Karpas-422 (cell line): ENCODE measurements around the gene EBF4. TPM values are rescaled to one million over a fixed set of nuclear protein-coding genes. Genes with fewer than 3 reads are reported as not detected.

Experiments used
- DNase-seq: peaks from one replicate; pipeline ENCODE4 v3.0.0-alpha.2; 2015
- H2AFZ ChIP-seq: fragments of 200-600 bp; sonication (generic); 2 replicates; pipeline ENCODE4 v1.6.1; 2014; ENCODE audit warnings: antibody characterized with exemption, low read length, mixed read lengths
- H3K27ac ChIP-seq: fragments of 200-600 bp; sonication (generic); 2 replicates; pipeline ENCODE4 v1.5.1; 2014; ENCODE audit warnings: mild to moderate bottlenecking, low read length, moderate library complexity
- H3K27me3 ChIP-seq: fragments of 200-600 bp; sonication (generic); 2 replicates; pipeline ENCODE4 v1.6.1; 2014; ENCODE audit warnings: low read length, mixed read lengths
- H3K36me3 ChIP-seq: fragments of 200-600 bp; sonication (generic); 2 replicates; pipeline ENCODE4 v1.6.1; 2014; ENCODE audit warnings: low read length, mixed read lengths; ENCODE audit not compliant: insufficient read depth
- H3K4me1 ChIP-seq: fragments of 200-600 bp; sonication (generic); 2 replicates; pipeline ENCODE4 v1.6.1; 2014; ENCODE audit warnings: mild to moderate bottlenecking, low read length, mixed read lengths
- H3K4me2 ChIP-seq: fragments of 200-600 bp; sonication (generic); 2 replicates; pipeline ENCODE4 v1.6.1; 2014; ENCODE audit warnings: low read length, low read depth, mild to moderate bottlenecking; ENCODE audit not compliant: poor library complexity, severe bottlenecking
- H3K4me3 ChIP-seq: fragments of 200-600 bp; sonication (generic); 2 replicates; pipeline ENCODE4 v1.5.1; 2014; ENCODE audit warnings: mild to moderate bottlenecking, antibody characterized with exemption, low read length, mixed read lengths
- H3K79me2 ChIP-seq: fragments of 200-600 bp; sonication (generic); 2 replicates; pipeline ENCODE4 v1.6.1; 2014; ENCODE audit warnings: mild to moderate bottlenecking, low read length, mixed read lengths
- H3K9ac ChIP-seq: fragments of 200-600 bp; sonication (generic); 2 replicates; pipeline ENCODE4 v1.6.0; 2014; ENCODE audit warnings: low read length
- H3K9me2 ChIP-seq: fragments of 200-600 bp; sonication (generic), shearing (Covaris generic); replicated peaks from 2 replicates; pipeline ENCODE4 v1.6.0; 2014; ENCODE audit warnings: mild to moderate bottlenecking, low read length, moderate library complexity; ENCODE audit not compliant: insufficient read depth
- H3K9me3 ChIP-seq: fragments of 300-700, 200-600 bp; sonication (generic); 2 replicates; pipeline ENCODE4 v1.6.1; 2014; ENCODE audit warnings: low read length, mixed read lengths
- H4K20me1 ChIP-seq: fragments of 200-600 bp; sonication (generic); 2 replicates; pipeline ENCODE4 v1.6.1; 2014; ENCODE audit warnings: mild to moderate bottlenecking, antibody characterized with exemption, low read length, low read depth; ENCODE audit not compliant: insufficient read depth
- total RNA-seq: library from RNA; depleted of rRNA; stranded (reverse); fragments of >200 nt; shearing (Covaris generic); gene quantifications from 2 replicates; pipeline ENCODE4 v1.2.3, GENCODE V29; 2014; ENCODE audit warnings: low replicate concordance; rRNA removed

The EBF4 gene
- 6.5 and 12.8 TPM in 2 replicates for total RNA-seq

DNA sequence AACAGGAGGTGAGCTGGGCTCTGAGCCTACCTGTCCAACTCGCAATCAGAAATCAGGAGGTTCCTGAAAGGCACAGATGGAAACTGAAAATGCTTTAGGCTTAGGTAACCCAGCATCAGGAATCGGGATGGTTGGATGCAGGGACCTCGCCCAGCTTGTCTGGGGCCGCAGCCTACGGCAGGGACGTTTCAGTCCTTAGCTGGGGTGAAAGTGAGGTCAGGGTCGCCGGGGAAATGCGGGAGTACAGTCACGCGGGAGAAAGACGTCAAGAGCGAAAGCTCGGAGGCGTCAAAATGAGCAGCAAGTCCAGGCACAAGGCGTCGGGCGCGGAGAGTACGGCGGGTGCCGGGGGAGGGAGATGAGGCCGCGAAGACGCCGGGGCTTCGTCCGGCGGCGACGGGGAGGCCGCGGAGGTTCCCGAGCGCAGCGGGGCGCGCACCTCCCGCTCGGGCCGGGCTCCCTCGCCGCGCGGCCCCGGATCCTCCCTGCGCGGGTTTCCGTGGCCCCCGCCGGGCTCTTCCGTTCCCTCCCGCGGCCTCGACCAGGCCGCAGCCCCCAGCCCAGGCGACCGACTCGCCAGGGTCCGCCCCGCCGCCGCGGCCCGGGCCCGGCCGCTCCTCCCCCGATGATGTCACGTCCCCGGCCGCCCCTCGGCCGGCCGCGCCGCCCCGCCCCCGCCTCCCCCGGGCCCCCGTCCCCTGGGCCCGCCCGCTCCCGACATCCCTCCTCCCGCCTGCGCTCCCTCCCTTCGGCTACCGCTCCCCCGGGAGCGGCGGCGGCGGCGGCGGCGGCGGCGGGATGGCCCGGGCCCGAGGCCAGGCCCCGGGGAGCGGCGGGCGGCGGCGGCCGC is at the start of gene EBF4:
EBF4 (plus strand) TSS at position 745 of the 850 bp plus-strand sequence. CDS start 866 bp downstream, outside the sequence.
- H3K27me3 ChIP-seq, result no peaks in the 10 kb centered on the region
- H3K4me3 ChIP-seq, result peak within 1 kb of the TSS; percentile 15; the same call in 1 of the 2 replicates
- H3K79me2 ChIP-seq, result no peaks in the 10 kb centered on the region
- no peak within 1 kb of the TSS for H2AFZ ChIP-seq
- no peak within 1 kb of the TSS for H3K27ac ChIP-seq
- H3K36me3 ChIP-seq, result no peaks in the 10 kb centered on the region
- H3K9me2 ChIP-seq, result no peaks in the 10 kb centered on the region
- H3K4me2 ChIP-seq, result no peak within 1 kb of the TSS
- no peak for DNase-seq
- H3K9ac ChIP-seq, result no peak within 1 kb of the TSS
- no peaks in the 10 kb centered on the region for H3K9me3 ChIP-seq
- peaks cover 9% of the 10 kb centered on the region for H3K4me1 ChIP-seq
- H4K20me1 ChIP-seq, result no peaks in the 10 kb centered on the region

DNA sequence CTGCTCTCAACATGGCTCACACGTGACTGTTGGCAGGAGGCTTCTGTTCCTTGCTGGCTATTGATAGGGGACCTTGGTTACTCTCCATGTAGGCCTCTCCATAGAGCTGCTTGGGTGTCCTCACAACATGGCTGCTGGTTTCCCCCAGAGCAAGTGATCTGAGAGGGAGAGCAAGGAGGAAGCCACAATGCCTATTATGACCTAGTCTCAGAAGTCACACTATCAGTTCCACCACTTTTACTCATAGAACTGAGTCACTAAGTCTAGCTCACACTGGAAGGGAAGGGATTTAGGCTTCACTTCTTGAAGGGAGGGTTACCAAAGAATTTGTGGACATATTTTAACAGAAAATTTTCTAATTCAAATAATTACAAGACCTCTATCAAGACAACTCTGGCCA is 48.9 kb upstream of the EBF4 start:
- H3K27me3 ChIP-seq, result no peaks in the 10 kb centered on the region
- H3K4me3 ChIP-seq, result no peak overlapping the region
- H3K79me2 ChIP-seq, result no peaks in the 10 kb centered on the region
- no peaks in the 10 kb centered on the region for H3K9me3 ChIP-seq
- no peaks in the 10 kb centered on the region for H3K9me2 ChIP-seq
- H3K27ac ChIP-seq, result no peak overlapping the region
- no peaks in the 10 kb centered on the region for H3K36me3 ChIP-seq
- no peaks in the 10 kb centered on the region for H3K4me1 ChIP-seq
- no peak overlapping the region for H3K9ac ChIP-seq
- no peak overlapping the region for H3K4me2 ChIP-seq
- no peaks in the 10 kb centered on the region for H4K20me1 ChIP-seq
- no peak for DNase-seq
- H2AFZ ChIP-seq, result no peak overlapping the region

DNA sequence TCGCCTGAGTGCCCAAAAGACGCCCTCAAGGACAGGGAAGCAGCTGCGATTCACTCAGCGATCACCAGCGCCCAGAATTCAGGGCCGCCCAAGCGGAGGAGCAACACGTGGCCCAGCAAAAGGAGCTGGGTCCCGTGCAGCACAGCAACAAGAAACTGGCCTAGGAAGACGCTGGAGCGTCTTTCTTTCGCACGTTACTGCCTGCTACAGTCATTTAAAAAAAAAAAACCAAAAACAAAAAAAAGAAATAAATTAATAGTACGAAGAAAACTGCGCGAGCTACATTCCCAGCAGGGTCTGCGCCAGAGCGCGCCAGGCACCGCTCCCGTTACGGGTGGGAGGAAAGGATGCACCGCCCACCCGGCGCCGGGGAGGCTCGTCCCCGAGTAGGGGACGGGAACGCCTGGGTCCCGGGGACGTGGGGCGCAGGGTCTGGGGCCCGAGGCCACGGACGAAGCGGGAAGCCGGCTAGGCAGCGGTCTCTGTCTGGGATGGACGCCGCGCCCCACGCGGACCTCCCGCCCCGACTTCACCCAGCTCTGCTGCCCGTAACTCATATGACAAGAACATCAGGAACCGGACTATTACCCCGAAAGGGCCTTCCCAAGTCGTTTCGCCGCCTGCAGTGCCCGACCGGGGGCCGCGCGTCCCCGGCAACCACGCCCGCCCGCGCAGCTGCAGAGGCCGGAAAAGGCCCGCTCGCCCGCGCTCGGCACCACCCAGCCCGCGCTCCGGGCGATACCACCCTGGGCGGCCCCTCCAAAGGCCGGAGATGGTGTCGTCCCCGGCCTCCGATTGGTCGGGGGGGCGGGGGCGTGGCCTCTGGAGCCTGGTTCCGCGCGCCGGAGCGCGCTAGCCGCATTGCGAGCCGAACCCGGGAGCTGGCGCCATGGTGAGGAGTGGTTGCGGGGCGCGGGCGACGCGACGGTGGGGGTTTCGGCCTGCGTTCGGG is 40.5 kb upstream of the EBF4 start, which contains the start of gene NOP56:
NOP56 (plus strand) TSS at position 861 of the 952 bp plus-strand sequence; CDS start at position 890, 29 bp downstream.
- H3K79me2 ChIP-seq, result peaks cover 33% of the 10 kb centered on the region
- peak within 1 kb of the TSS; percentile 88 for H3K27ac ChIP-seq
- H2AFZ ChIP-seq, result no peak within 1 kb of the TSS; the same call in 1 of the 2 replicates
- H3K4me2 ChIP-seq, result peak within 1 kb of the TSS; percentile 97
- peaks cover 37% of the 10 kb centered on the region for H4K20me1 ChIP-seq
- H3K4me3 ChIP-seq, result peak within 1 kb of the TSS; percentile 95
- peak; percentile 97 for DNase-seq
- no peaks in the 10 kb centered on the region for H3K9me3 ChIP-seq
- peaks cover 40% of the 10 kb centered on the region for H3K36me3 ChIP-seq
- H3K4me1 ChIP-seq, result peaks cover 26% of the 10 kb centered on the region
- H3K27me3 ChIP-seq, result no peaks in the 10 kb centered on the region
- H3K9ac ChIP-seq, result peak within 1 kb of the TSS; percentile 99
- H3K9me2 ChIP-seq, result no peaks in the 10 kb centered on the region

DNA sequence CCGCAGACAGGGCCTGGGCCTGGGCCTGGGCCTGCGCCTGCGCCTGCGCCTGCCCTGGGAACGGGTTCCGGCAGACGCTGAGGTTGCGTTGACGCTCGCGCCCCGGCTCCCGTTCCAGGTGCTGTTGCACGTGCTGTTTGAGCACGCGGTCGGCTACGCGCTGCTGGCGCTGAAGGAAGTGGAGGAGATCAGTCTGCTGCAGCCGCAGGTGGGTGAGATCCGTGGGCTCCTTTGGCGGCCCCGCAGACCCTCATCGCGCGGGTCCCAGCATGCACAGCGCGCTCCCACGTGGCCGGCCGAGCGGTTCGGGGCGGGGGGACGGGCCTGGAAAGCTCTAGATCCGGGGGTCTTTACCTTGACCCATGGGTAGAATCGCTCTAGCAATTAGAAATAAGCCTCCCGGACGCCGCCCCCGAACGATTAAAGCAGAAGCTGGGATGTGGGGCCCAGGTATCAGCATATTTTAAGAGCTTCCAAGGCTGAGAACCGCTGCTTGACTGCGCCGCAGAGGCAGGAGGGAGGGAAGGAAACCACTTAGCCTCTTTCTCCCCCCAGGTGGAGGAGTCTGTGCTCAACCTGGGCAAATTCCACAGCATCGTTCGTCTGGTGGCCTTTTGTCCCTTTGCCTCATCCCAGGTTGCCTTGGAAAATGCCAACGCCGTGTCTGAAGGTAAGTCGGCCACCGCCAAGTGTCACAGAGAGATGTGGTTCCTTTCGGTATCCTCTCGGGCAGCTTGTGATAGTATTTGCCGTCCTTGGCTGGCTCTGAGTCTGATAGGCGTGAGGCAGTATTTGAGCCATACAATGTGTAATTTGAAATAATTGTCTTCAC is 39.6 kb upstream of the EBF4 start:
- H3K4me3 ChIP-seq, result peak overlapping the region; percentile 95
- peaks cover 42% of the 10 kb centered on the region for H4K20me1 ChIP-seq
- H3K36me3 ChIP-seq, result peaks cover 48% of the 10 kb centered on the region
- no peaks in the 10 kb centered on the region for H3K9me3 ChIP-seq
- no peaks in the 10 kb centered on the region for H3K9me2 ChIP-seq
- DNase-seq, result peak; percentile 77
- H3K79me2 ChIP-seq, result peaks cover 33% of the 10 kb centered on the region
- peak overlapping the region; percentile 97 for H3K4me2 ChIP-seq
- peaks cover 26% of the 10 kb centered on the region for H3K4me1 ChIP-seq
- H3K27ac ChIP-seq, result peak overlapping the region; percentile 88
- H2AFZ ChIP-seq, result no peak overlapping the region
- H3K9ac ChIP-seq, result peak overlapping the region; percentile 99
- no peaks in the 10 kb centered on the region for H3K27me3 ChIP-seq

- no peaks in the 10 kb centered on the region for H3K9me3 ChIP-seq
- no peaks in the 10 kb centered on the region for H3K9me2 ChIP-seq
- no peaks in the 10 kb centered on the region for H3K27me3 ChIP-seq
- H3K36me3 ChIP-seq, result peaks cover 52% of the 10 kb centered on the region
- H3K9ac ChIP-seq, result peak overlapping the region; percentile 99
- peaks cover 47% of the 10 kb centered on the region for H4K20me1 ChIP-seq
- no peak overlapping the region for H2AFZ ChIP-seq
- peak overlapping the region; percentile 95 for H3K4me3 ChIP-seq
- no peak for DNase-seq
- H3K79me2 ChIP-seq, result peaks cover 33% of the 10 kb centered on the region
- peaks cover 26% of the 10 kb centered on the region for H3K4me1 ChIP-seq
- peak overlapping the region; percentile 88 for H3K27ac ChIP-seq
- H3K4me2 ChIP-seq, result peak overlapping the region; percentile 97
These were observed 38.8 kb upstream of the EBF4 start for GRCh38 chr20:2653556-2654383.

GRCh38 chr20:2654384-2654822 is 38.2 kb upstream of the EBF4 start:
- Histone ChIP-seq H3K36me3 (peaks cover 52% of the 10 kb centered on the region), H3K9ac (peak overlapping the region; percentile 99), H3K27ac (peak overlapping the region; percentile 88), H2AFZ (no peak overlapping the region), H3K27me3 (no peaks in the 10 kb centered on the region), H4K20me1 (peaks cover 48% of the 10 kb centered on the region), H3K79me2 (peaks cover 33% of the 10 kb centered on the region), H3K4me3 (peak overlapping the region; percentile 95), H3K9me3 (no peaks in the 10 kb centered on the region), H3K4me1 (peaks cover 26% of the 10 kb centered on the region), H3K9me2 (no peaks in the 10 kb centered on the region), H3K4me2 (peak overlapping the region; percentile 97)
- no peak for DNase-seq

- Histone ChIP-seq H3K4me2 (peak overlapping the region; percentile 97), H3K9ac (no peak overlapping the region), H3K4me1 (peaks cover 26% of the 10 kb centered on the region), H3K79me2 (peaks cover 33% of the 10 kb centered on the region), H2AFZ (no peak overlapping the region), H3K9me3 (no peaks in the 10 kb centered on the region), H3K27me3 (no peaks in the 10 kb centered on the region), H3K4me3 (no peak overlapping the region), H3K36me3 (peaks cover 52% of the 10 kb centered on the region), H4K20me1 (peaks cover 48% of the 10 kb centered on the region), H3K9me2 (no peaks in the 10 kb centered on the region), H3K27ac (no peak overlapping the region)
- DNase-seq, result no peak
These were observed 37.7 kb upstream of the EBF4 start for GRCh38 chr20:2654831-2655230.
